HG03432 (cell line): ENCODE data around the gene LILRB2.
"Not testable (repeated sequence)": the region's sequence is repeated elsewhere in the genome, so short reads cannot be mapped to it uniquely, and the experiment has no call there.

Experiments used
- ATAC-seq: cut with Tn5 transposase; IDR thresholded peaks from one replicate; pipeline ENCODE4 v1.9.1; 2021; ENCODE audit warnings: mild to moderate bottlenecking, moderate library complexity; ENCODE audit not compliant: unreplicated experiment

LILRB2 gene

DNA sequence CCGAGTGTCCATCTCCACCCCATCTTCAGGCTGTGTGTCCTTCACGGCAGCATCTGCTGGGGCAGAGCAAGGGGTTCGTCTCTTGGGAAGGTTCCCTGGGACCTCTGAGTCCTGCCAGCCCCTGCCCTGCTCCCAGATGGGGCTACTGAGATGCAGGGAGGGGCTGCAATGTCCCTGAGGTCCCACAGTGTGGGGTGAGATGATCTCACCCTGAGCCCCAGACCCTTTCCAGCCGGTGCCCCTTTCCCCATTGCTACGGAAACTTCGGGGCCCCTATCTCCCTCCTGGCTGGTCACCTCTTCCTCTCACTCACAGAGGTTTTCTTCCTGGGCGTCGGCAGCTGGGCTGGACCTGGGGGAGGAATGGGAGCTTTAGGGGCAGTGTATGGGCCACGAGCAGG is 5.0 kb downstream of the LILRB2 start:
- no peak for ATAC-seq

DNA sequence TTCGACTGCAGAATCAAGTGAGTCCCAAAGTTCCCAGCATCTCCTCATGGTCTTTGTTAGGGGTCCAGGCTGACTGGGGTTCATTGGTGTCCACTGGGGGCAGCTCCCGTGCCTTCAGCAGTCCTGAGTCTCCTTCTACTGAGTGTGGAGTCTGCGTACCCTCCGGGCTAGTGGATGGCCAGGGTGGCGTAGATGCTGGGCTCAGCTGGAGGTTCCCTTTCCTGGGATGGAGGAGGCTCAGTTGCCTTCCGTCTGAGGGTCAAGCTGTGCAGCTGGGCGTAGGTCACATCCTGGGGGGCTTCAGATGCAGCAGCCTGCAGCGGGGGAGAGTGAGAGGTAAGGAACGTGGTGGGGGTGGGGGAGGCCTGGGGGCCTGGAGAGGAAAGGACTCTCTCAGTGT is 6.4 kb downstream of the LILRB2 start:
- ATAC-seq = not testable (repeated sequence)

DNA sequence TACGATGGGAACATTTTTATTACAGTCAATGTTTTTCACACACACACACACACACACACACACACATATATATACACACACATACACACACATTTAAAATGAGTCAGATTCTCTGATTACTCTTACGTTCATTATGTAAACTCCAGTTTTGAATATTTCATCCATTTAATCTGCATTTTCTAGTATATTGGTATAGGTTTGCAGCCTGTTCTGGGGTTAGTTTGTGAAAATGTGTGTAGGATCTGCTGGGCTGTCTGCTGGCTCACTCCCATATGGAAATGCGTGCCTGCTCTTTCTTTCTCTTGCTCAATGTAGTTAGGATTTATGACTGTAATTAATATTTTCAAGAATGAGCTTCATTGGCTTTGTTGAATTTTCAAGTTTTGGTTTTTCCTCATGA is 7.1 kb downstream of the LILRB2 start:
- no peak for ATAC-seq

DNA sequence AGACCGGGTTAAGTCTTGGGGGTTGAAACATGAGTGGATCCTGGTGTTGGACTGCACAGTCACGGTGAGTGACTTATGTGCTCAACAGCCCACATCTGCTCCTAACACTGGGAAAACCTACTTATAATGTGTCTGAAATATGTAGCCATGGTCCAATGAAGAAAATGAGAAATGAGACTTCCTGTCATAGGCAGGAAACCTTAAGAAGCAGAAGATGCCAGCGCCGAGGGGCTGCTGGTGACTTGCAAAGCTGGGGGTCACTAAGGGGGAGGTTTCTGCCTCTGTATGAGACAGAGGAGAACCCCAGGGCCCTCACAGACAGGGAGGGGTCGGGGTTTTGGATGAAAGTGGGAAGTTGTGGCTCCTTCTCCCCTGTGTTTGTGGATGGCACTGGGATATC is 8.7 kb downstream of the LILRB2 start:
- not testable (repeated sequence) for ATAC-seq

DNA sequence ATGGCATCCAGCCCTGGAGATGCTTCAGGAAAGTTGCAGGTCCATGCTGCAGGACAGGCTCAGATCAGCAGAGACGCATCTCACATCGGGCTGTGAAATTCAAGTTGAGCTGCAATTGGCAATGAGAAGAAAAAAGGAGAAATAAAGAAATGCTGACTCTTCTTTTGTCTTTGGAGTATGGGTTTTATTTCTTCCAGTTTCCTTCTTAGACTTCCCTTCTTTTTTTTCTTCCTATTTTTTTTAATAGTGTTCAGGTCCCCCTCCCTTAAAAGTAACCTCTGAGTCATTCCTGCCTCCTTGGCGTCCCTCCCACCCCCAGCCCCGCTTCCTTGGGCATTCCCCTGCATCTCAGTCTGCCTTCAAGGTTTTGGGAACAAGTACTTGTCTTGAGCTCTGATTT is 9.3 kb downstream of the LILRB2 start:
- ATAC-seq = not testable (repeated sequence)

DNA sequence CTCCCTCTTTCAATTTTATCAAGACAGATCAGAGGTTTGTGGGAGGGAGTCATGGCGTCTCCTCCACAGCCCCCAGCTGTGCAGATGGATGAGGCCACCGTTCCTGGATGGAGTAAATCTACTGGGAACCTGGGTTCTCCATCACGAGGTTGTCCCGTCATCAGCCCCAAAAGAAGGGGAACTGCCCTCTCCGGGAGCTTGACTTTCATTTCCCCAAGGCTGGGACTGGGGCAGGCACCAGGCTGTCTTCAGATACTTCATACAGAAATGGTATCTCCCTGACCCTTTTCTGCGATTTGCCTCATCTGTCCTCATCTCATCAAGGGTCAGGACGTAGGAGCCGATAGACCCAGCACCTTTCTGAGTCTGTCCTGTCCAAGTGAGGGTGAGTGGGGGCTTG is 9.8 kb downstream of the LILRB2 start:
- no peak for ATAC-seq

DNA sequence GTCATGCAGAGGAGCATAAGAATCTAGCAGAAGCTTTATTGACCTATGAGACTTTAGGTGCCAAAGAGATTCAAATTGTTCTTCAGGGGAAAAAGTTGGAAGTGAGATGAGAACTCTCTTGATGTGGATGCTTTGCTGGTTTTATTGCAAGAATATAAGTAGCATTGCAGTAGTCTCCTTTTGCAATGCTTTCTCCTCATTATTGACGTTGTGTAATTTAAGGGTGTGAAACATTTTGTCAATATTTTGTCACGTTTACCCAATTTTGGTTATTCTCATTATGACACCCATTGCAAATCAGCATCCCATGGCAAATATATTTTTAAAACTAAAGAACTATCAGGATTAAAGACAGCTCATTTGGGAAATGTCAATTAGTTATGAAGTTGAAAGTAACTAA is 12.0 kb downstream of the LILRB2 start:
- ATAC-seq = no peak

DNA sequence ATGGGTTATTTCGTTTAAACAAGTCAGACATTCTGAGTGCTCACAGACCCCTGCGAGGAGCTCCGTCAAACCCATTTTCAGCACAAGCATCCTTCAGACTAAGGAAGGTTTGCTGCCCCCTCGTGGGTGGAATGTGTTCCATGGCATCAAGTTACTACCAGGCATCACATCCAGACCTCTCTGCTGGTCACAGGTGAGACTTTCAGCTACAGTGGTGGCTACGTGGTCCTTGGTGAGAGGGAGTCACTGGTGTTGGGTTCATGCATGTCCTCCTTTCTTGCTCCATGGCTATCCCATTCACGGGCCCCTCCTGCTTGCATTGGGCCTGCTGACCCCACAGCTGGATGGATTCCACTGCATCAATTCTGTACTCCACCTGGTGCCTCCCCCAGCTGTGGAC is 14.8 kb downstream of the LILRB2 start:
- no peak for ATAC-seq

DNA sequence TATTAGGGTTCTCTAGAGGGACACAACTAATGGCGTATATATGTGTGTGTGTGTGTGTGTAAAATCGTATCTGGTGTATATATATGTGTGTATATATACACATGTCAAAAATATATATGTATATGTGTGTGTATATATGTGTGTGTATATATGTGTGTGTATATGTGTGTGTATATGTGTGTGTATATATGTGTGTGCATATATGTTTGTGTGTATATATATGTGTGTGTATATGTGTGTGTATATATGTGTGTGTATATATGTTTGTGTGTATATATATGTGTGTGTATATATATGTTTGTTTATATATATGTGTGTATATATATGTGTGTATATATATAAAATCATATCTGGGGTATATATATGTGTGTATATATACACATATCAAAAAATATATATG is 18.4 kb downstream of the LILRB2 start:
- no peak for ATAC-seq

DNA sequence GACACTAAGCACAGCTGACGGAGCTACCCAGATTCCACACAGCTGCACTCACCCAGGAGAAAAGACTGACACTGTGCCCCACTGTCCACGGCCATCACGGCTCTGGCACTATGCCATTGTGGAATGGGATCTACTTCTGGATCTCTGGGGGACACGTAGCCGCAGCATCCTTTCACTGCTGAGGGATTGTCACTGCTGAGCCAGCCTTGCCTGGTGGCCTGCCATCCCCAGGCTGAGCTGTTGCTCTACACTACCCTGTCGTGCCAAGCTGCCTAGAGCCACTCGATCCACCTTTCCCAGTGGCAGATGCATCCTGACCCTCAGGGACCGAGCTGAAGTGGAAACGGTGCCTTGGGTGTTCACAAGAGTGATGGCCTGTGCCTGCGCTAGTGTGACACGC is 18.8 kb downstream of the LILRB2 start:
- no peak for ATAC-seq

DNA sequence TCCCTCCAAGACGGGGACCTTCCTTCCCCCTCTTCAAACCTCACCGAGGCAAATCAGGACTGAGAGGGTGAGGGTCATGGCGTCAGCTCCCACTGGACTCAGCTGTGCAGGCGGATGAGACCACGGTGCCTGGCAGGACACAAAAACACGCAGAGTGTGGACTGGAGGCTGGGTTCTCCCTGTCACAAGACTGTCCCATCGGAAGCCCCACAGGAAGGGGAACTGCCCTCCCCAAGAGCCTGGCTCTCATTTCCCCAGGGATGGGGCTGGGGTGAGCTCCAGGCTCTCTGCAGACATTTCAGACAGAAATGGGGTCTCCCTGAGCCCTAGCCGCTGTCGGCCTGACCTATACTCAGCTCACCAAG is 23.8 kb downstream of the LILRB2 start, which contains the start of gene LILRB5:
Gene LILRB5 (minus strand): TSS at position 158 of the 365 bp plus-strand sequence. CDS start 80 bp downstream, at position 78.
- ATAC-seq = no peak

DNA sequence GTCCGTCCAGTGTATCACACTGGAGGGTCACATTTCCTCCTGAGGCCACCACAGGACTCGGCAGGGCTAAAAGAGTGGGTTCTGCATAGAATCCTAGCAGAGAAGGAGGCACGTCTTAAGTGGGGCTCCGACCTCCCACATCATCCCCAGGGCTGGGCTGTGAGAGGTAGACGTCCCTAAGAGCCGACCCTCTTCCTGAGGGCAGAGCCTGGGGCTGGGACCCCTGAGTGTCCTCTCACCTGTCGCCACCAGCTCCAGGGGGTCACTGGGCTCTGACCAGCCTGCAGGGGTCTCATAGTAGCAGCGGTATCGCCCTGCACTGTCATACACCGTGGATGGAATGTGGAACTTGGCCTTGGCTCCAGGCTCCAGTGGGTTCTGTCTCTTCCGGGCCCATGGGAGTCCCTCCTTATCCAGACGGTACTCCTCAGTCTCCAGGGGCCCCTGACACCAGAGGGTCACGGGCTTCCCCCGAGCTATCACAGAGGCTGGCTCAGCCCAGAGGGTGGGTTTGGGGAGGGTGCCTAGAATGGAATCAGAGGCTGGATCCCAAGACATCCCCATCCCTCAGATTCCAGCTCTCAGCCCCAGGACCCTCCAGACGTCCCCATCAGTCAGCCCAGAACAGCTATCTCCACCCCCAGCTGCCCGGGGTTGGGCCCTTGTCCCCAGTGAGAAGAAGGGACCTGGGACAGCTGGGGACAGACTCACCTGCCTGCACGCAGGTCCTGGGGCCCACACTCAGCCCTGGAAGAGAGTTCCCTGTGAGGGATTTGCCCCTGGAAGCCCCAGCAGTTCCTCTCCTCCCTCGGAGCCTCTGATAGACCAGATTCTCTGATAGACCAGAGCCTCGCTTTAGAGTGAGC is 24.4 kb downstream of the LILRB2 start:
- no peak for ATAC-seq

DNA sequence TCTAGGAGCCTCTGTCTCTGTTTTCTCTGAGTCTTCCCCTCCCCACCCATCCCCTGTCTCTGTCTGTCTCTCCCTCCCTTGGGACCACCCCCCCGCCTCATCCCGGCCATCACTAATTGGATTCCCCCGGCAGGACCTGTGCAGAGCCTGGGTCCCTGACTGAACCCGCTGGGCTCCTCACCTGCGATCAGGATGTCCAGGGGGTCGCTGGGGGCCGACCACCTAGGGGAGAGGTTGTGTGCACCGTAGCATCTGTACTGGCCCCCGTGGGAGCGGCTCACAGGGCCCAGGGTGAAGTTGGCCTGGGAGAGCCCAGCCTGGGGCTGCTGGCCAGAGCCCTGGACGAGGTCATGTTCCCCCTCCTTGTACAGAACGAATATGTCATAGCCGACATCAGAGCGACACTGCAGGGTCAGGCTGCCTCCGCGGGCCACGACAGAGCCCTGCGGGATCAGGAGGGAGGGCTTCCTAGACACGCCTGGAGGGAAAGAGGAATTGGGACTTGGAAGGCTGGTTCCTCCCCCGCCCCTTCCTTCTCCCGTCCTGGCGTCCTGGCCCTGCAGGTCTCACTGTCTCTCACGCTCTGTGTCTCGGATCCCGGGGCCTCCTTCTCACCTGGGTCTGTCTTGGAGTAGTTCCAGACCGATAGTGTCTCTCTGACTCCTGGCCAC is 25.7 kb downstream of the LILRB2 start:
- no peak for ATAC-seq

DNA sequence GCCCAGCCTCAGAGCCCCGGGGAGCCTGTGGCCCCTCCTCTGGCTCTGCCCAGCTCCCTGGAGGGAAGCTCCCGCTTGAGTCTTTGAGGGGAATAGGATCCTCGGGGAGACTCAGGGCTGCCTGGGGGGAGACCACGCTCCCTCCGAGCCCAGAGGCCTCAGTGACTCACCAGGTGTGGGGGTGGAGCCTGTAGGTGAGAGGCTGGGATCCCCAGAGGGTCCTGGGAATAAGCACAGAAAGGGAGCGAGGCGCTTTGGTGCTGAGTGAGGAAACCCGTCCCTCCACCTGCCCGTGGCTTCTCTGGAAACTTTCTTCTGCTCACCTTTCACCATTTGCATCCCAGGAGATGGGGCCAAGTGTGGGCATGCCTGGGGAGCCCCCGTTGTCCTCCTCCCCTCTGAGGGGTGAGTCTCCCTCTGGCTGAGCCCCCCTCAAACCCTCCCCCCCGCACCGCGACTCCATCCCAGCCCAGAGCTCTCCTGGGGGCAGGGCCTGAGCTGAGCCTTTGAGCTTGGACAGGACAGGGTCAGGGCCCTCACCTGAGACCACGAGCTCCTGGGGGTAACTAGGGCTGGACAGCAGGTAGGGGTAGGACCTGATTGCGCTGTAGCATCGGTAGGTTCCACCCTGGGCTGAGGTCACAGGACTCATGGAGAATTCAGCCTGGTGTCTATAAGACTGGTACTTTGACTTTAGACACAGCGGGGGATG is 26.6 kb downstream of the LILRB2 start:
- no peak for ATAC-seq

DNA sequence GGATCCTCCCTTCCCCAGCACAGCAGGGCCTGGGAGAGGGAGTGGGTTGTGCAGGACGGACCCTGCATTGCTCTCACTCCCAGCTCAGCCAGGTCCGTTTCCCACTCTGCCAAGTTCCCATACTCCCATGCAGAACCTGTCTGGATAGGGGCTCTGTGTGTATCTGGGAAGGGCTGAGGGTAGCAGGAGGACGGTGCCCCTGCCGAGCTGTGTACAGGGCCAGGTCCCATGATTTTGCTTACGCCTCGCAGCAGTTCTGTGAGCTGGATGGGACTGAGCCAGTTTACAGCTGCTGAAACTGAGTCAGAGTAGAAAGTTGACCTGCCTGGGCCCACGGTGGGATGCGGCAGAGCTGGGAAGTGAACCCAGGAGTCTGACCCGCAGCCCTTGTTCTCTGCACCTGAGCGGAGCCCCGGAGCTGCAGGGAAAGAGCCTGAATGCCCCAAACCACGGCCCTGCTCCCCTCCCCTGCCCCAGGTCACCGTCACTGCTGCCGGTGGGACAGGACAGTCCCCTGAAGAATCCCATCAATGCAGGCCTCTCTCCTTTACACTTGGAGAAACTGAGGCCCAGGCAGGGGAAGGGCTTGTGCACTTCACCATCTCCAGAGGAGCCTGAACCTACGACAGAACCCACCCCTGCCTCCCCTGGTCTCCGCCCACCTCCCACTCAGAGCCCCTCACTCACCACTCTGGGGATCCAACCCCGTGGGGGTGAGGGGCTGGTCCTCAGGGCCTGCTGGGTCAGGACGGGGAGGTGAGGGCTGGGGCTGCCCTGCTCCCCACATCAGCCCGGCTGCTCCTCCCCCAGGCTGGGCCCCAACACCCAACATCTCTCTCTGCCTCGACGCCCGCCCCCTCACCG is 27.3 kb downstream of the LILRB2 start:
- ATAC-seq = no peak

DNA sequence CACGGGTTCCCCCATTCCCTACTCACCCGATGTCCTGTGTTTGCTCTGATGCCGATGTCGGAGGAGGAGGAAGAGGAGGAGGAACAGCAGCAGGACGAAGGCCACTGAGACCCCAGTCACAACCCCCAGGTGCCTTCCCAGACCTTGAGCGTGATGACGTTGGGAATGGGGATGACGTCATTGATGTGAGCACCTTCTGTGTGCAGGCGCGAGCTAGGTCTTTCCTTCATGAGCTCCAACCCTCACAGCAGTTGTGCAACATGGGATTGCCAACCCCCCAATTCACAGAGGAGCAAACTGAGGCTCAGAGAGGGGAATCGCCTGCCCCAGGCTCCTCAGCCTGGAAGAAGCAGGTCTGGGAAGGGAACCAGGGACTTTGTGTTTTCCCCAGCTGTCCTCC is 28.1 kb downstream of the LILRB2 start:
- ATAC-seq = no peak

DNA sequence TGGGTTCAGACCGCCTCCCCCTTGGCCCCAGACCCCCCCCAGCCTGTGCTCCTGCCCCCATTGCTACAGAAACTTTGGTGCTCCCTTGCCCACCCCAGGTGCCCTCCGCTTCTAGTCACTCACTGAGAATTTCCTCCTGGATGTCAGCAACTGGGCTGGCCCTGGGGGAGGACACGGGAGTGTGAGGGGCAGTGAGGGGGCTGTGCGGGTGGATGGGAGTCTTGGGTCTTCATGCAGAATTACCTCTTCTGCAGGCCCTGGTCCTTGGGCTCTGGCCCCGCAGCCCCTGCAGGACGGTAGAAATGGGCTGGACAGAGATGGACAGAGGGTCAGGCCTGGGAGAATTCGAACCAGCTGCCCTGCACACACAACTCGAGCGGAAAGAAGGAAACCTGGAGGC is 28.7 kb downstream of the LILRB2 start:
- ATAC-seq = no peak

DNA sequence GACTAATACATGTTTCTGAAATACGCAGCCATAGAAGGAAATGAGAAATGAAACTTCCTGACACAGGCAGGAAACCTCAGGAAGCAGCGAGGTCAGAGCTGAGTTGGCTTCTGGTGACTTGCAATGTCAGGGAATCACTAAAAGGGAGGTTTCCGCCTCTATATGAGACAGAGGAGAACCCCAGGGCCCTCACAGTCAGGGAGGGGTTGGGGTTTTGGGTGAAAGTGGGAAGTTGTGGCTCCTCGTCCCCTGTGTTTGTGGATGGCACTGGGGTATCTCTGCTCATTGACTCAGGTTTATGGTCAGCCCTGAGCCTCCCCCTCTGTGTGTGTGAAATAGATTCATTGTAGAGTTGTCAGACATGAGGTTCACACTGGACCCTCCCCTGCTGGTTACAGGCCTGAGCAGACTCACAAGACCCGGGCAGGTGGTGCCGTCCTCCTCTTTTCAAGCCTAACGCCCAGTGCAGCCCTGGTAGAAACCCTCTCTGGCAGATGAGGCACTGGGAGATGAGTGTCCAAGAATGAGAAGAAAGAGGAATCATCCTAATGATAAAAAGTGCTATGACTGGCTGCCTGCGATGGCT is 32.8 kb downstream of the LILRB2 start:
- no peak for ATAC-seq

DNA sequence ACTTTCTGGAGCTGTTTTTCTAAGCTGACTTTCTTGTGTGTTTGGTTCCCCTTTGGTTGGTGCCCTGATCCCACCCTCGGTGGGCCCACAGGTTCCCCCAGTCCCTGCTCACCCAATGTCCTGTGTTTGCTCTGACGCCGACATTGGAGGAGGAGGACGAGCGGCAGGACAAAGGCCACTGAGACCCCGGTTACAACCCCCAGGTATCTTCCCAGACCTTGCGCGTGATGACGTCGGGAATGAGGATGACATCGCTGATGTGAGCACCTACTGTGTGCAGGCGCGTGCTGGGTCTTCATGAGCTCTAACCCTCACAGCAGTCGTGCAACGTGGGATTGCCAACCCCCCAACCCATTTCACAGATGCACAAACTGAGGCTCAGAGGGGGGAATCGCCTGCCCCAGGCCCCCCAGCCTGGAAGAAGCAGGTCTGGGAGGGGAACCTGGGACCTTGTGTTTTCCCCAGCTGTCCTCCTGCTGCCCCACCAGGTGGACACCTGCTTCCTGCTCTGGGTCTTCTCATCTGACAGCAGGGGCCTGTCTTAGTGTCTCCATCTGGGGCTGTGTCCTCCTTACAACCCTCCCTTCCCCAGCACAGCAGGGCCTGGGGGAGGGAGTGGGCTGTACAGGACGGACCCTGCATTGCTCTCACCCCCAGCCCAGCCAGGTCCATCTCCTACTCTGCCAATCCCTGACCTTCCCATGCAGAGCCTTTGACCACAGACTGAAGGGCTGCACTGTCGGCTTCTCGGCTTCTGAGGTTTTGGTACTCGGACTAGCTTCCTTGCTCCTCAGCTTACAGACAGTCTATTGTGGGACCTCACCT is 33.6 kb downstream of the LILRB2 start:
- no peak for ATAC-seq

DNA sequence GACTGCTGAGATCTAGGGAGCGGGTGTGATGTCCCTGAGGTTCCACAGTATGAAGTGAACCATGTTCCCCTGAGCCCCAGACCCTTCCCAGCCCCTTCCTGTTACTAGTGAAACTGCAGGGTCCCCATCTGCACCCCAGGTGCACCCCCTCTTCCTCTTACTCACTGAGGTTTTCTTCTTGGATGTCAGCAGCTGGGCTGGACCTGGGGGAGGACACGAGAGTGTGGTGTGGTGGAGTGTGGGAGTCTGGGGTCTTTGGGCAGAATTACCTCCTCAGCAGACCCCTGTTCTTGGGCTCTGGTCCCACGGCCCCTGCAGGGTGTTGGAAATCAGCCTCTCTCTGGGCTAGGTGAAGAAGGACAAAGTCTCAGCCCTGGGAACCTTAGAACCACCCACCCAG is 35.0 kb downstream of the LILRB2 start:
- ATAC-seq = no peak
